ENCODE measurements around the gene SPG11. TPM values are rescaled to one million over a fixed set of nuclear protein-coding genes. Genes with fewer than 3 reads are reported as not detected.
"Not testable (repeated sequence)": the region's sequence is repeated elsewhere in the genome, so short reads cannot be mapped to it uniquely, and the experiment has no call there.

Gene SPG11
- total RNA-seq, 2 donors from 2014 or later: 60.2 to 61.6 TPM

GRCh38 chr15:44641651-44642050, 21.8 kb downstream of the SPG11 start:
- 100% methylated on average over 2 of the region's 4 CpGs; no CpG with 5 or more reads in 1 of the 2 experiments for WGBS, 2 experiments (ENCODE audit: insufficient coverage in 1 of 2, insufficient read length in 1 of 2)
- no peak overlapping the region for H3K27ac Mint-ChIP-seq
- no peaks in the 10 kb centered on the region for H3K27me3 Mint-ChIP-seq (ENCODE audit: insufficient read depth)

GRCh38 chr15:44636976-44637375, 26.5 kb downstream of the SPG11 start:
- Histone ChIP-seq H3K36me3 (ENCODE audit: control insufficient read depth, insufficient read depth, low read length) (peaks cover 42% of the 10 kb centered on the region), H3K27ac (ENCODE audit: low read depth, low read length) (no peak overlapping the region), H3K9ac (ENCODE audit: extremely low read depth, low read length, poor library complexity, severe bottlenecking) (no peak overlapping the region), H3K4me1 (ENCODE audit: control insufficient read depth, insufficient read depth, low read length) (no peaks in the 10 kb centered on the region), H3K27me3 (ENCODE audit: control insufficient read depth, insufficient read depth, low read length, poor library complexity, severe bottlenecking) (no peaks in the 10 kb centered on the region), H3K9me3 (ENCODE audit: control insufficient read depth, low read length) (peaks cover 21% of the 10 kb centered on the region), H3K4me3 (ENCODE audit: low read length) (no peak overlapping the region)
- no peak for TF ChIP-seq CTCF (conservative IDR thresholded peaks at IDR 0.05)
- no peak overlapping the region for H3K4me3 Mint-ChIP-seq
- no peaks in the 10 kb centered on the region for H3K4me1 Mint-ChIP-seq
- peaks cover 12% of the 10 kb centered on the region for H3K9me3 Mint-ChIP-seq
- no peak for DNase-seq
- H3K36me3 Mint-ChIP-seq (ENCODE audit: low read depth): peaks cover 60% of the 10 kb centered on the region
- H3K27ac Mint-ChIP-seq: no peak overlapping the region
- H3K27me3 Mint-ChIP-seq (ENCODE audit: insufficient read depth): no peaks in the 10 kb centered on the region
- WGBS, 2 experiments (ENCODE audit: insufficient coverage in 1 of 2, insufficient read length in 1 of 2): 82 to 100% methylated on average over 1 of the region's 1 CpG

More at GRCh38 chr15:44641651-44642050, 21.8 kb downstream of the SPG11 start:
- no peak for DNase-seq
- Mint-ChIP-seq H3K36me3 (ENCODE audit: low read depth) (peaks cover 61% of the 10 kb centered on the region), H3K4me1 (no peaks in the 10 kb centered on the region), H3K4me3 (no peak overlapping the region), H3K9me3 (peaks cover 19% of the 10 kb centered on the region)
- peaks cover 22% of the 10 kb centered on the region for H3K9me3 ChIP-seq (ENCODE audit: control insufficient read depth, low read length)
- no peak overlapping the region for H3K9ac ChIP-seq (ENCODE audit: extremely low read depth, low read length, poor library complexity, severe bottlenecking)
- no peak overlapping the region for H3K4me3 ChIP-seq (ENCODE audit: low read length)
- H3K27me3 ChIP-seq (ENCODE audit: control insufficient read depth, insufficient read depth, low read length, poor library complexity, severe bottlenecking): no peaks in the 10 kb centered on the region
- H3K27ac ChIP-seq (ENCODE audit: low read depth, low read length): no peak overlapping the region
- no peaks in the 10 kb centered on the region for H3K4me1 ChIP-seq (ENCODE audit: control insufficient read depth, insufficient read depth, low read length)
- peaks cover 32% of the 10 kb centered on the region for H3K36me3 ChIP-seq (ENCODE audit: control insufficient read depth, insufficient read depth, low read length)
- TF ChIP-seq CTCF (conservative IDR thresholded peaks at IDR 0.05): no peak

- Histone ChIP-seq H3K4me3 (ENCODE audit: low read length) (no peak overlapping the region), H3K27ac (ENCODE audit: low read depth, low read length) (no peak overlapping the region), H3K4me1 (ENCODE audit: control insufficient read depth, insufficient read depth, low read length) (no peaks in the 10 kb centered on the region), H3K9me3 (ENCODE audit: control insufficient read depth, low read length) (peaks cover 21% of the 10 kb centered on the region), H3K27me3 (ENCODE audit: control insufficient read depth, insufficient read depth, low read length, poor library complexity, severe bottlenecking) (no peaks in the 10 kb centered on the region), H3K36me3 (ENCODE audit: control insufficient read depth, insufficient read depth, low read length) (peaks cover 61% of the 10 kb centered on the region), H3K9ac (ENCODE audit: extremely low read depth, low read length, poor library complexity, severe bottlenecking) (no peak overlapping the region)
- peaks cover 66% of the 10 kb centered on the region for H3K36me3 Mint-ChIP-seq (ENCODE audit: low read depth)
- 95 to 100% methylated on average over 1 to 5 of the region's 5 CpGs for whole genome bisulfite sequencing, 2 experiments (ENCODE audit: insufficient coverage in 1 of 2, insufficient read length in 1 of 2)
- H3K27ac Mint-ChIP-seq: no peak overlapping the region
- TF ChIP-seq CTCF (conservative IDR thresholded peaks at IDR 0.05): no peak
- H3K4me1 Mint-ChIP-seq: no peaks in the 10 kb centered on the region
- DNase-seq: no peak
- no peak overlapping the region for H3K4me3 Mint-ChIP-seq
- peaks cover 12% of the 10 kb centered on the region for H3K9me3 Mint-ChIP-seq
- H3K27me3 Mint-ChIP-seq (ENCODE audit: insufficient read depth): no peaks in the 10 kb centered on the region
Measured at GRCh38 chr15:44633603-44634002, 29.9 kb downstream of the SPG11 start.

GRCh38 chr15:44625286-44625685, 38.2 kb downstream of the SPG11 start:
- not testable (repeated sequence) for H3K27me3 ChIP-seq (ENCODE audit: control insufficient read depth, insufficient read depth, low read length, poor library complexity, severe bottlenecking); DNase-seq; H3K4me1 Mint-ChIP-seq; H3K4me3 Mint-ChIP-seq; H3K27ac ChIP-seq (ENCODE audit: low read depth, low read length); H3K9me3 Mint-ChIP-seq; H3K4me1 ChIP-seq (ENCODE audit: control insufficient read depth, insufficient read depth, low read length); H3K9me3 ChIP-seq (ENCODE audit: control insufficient read depth, low read length); H3K27me3 Mint-ChIP-seq (ENCODE audit: insufficient read depth); H3K27ac Mint-ChIP-seq; H3K9ac ChIP-seq (ENCODE audit: extremely low read depth, low read length, poor library complexity, severe bottlenecking); H3K4me3 ChIP-seq (ENCODE audit: low read length)
- peaks cover 73% of the 10 kb centered on the region for H3K36me3 Mint-ChIP-seq (ENCODE audit: low read depth)
- H3K36me3 ChIP-seq (ENCODE audit: control insufficient read depth, insufficient read depth, low read length): peaks cover 77% of the 10 kb centered on the region
- 75% methylated on average over 1 of the region's 2 CpGs; no CpG with 5 or more reads in 1 of the 2 experiments for WGBS, 2 experiments (ENCODE audit: insufficient coverage in 1 of 2, insufficient read length in 1 of 2)
